ENCODE data around the gene PHACTR1. TPM values are rescaled to one million over a fixed set of nuclear protein-coding genes. Genes with fewer than 3 reads are reported as not detected.

Gene PHACTR1
- total and polyA plus RNA-seq, 2 of the 4 experiments (the other 2 are of a cell fraction): not detected

GRCh38 chr6:13305791-13306190 is 589.2 kb downstream of the PHACTR1 start:
- Histone ChIP-seq H2AK5ac (ENCODE audit: low read depth, low read length) (no peak overlapping the region), H2BK5ac (ENCODE audit: low read depth, low read length, poor library complexity, severe bottlenecking) (no peak overlapping the region), H3K4me1 (ENCODE audit: control insufficient read depth, insufficient read depth, low read length) (peaks cover 10% of the 10 kb centered on the region), H3K36me3 (ENCODE audit: control insufficient read depth, insufficient read depth, low read length) (peaks cover 13% of the 10 kb centered on the region; the same call in 1 of the 2 replicates), H3K23ac (ENCODE audit: low read depth, low read length) (no peak overlapping the region), H4K5ac (ENCODE audit: low read depth, low read length) (no peak overlapping the region), H3K56ac (ENCODE audit: extremely low read depth, insufficient read depth, low read length) (no peak overlapping the region), H3K4me3 (ENCODE audit: insufficient read depth, low read depth, low read length) (no peak overlapping the region), H2BK20ac (ENCODE audit: low read depth, low read length) (no peak overlapping the region), H3K14ac (replicated peaks; ENCODE audit: low read depth, low read length) (no peak overlapping the region), H4K8ac (ENCODE audit: low read depth in 2 of 2, low read length in 2 of 2) (no peak overlapping the region), H3K27me3 (ENCODE audit: control insufficient read depth, insufficient read depth, low read length) (no peaks in the 10 kb centered on the region), H3K27ac (ENCODE audit: insufficient read depth, low read length) (no peak overlapping the region), H3K9ac (ENCODE audit: low read depth, low read length) (no peak overlapping the region), H2BK120ac (ENCODE audit: low read depth, low read length) (no peak overlapping the region), H3K18ac (ENCODE audit: low read depth, low read length) (no peak overlapping the region), H3K4me2 (ENCODE audit: low read depth, low read length) (no peak overlapping the region), H3K9me3 (ENCODE audit: control insufficient read depth, insufficient read depth, low read length) (no peaks in the 10 kb centered on the region), H2AFZ (replicated peaks; ENCODE audit: low read length, poor library complexity) (no peak overlapping the region), H4K91ac (ENCODE audit: insufficient read depth, low read depth, low read length) (no peak overlapping the region), H3K9me1 (ENCODE audit: insufficient read depth, low read length) (peaks cover 8% of the 10 kb centered on the region), H3K4ac (ENCODE audit: low read depth, low read length) (no peak overlapping the region), H2AK9ac (replicated peaks; ENCODE audit: low read depth, low read length, poor library complexity) (no peak overlapping the region), H2BK15ac (ENCODE audit: low read depth, low read length) (no peak overlapping the region), H3K79me1 (ENCODE audit: low read depth in 1 of 2, low read length in 2 of 2) (peaks cover 6 to 11% of the 10 kb centered on the region in 2 experiments; a peak in 2 of 4 replicates), H4K20me1 (ENCODE audit: insufficient read depth, low read length) (no peaks in the 10 kb centered on the region)
- BruUV-seq (replicated peaks): no TSS peak
- ChIA-PET CTCF (interaction anchor here (1.5 kb wide), 1 partner anchor 17 kb away, joined by 5 read pairs; no protein-coding TSS in a partner anchor), POLR2A (ENCODE audit: unreplicated experiment) (no interaction called here)
- WGBS, 2 experiments (ENCODE audit: extremely low coverage in 2 of 2, insufficient read length in 1 of 2): no CpG with 5 or more reads among the region's 1 CpG
- TF ChIP-seq CHD1 (IDR thresholded peaks at IDR 0.05; ENCODE audit: low read depth, low read length): no peak
- no peak for TF ChIP-seq RAD21 (IDR thresholded peaks at IDR 0.05; ENCODE audit: low read length)
- TF ChIP-seq POLR2A (IDR thresholded peaks at IDR 0.05; ENCODE audit: low read depth, low read length): no peak
- DNase-seq (no peak), ATAC-seq (ENCODE audit: low read depth) (no peak)
- intact Hi-C loops (cut with micrococcal nuclease) (no loop called here), in situ Hi-C loops (cut with MboI; ENCODE audit: low sequenced_read_pairs) (no loop called here), dilution Hi-C loops (cut with HindIII; ENCODE audit: low sequenced_read_pairs, unreplicated experiment) (no loop called here)
